ENCODE measurements around the gene NRXN2.

NRXN2 gene

DNA sequence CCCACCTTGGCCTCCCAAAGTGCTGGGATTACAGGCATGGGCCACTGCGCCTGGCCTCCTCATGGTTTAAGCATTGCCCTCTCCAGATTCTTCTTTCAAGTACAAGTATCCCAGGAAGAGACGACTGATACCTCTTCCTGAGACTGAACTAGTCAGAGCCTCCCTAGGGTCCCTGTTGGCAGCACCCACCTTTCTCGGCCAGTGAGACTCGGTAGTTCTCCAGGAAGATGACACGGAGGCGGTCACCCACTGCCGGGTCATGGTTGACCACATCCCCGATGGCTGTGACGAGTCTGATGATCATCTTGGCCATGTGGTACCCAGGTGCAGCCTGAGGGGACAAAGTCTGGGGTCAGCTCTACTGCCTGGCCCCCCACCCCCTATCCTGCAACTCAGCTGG, 28.1 kb upstream of the NRXN2 start:
- Histone ChIP-seq H3K4me1 (ENCODE audit: control insufficient read depth, insufficient read depth, low read length) (no peaks in the 10 kb centered on the region), H3K36me3 (ENCODE audit: control insufficient read depth in 2 of 2, insufficient read depth in 1 of 2, low read length in 2 of 2) (peaks cover 0 to 3% of the 10 kb centered on the region in 2 experiments; a peak in 1 of 3 replicates), H3K4me3 (ENCODE audit: low read depth, low read length) (no peak overlapping the region), H3K27ac (ENCODE audit: extremely low read depth, low read depth, low read length) (no peak overlapping the region), H3K9me3 (ENCODE audit: control insufficient read depth, insufficient read depth, low read depth, low read length) (no peaks in the 10 kb centered on the region)
- TF ChIP-seq ZNF202 (tag by site-specific recombination; IDR thresholded peaks at IDR 0.05; ENCODE audit: borderline replicate concordance) (no peak), GLIS1 (tag by site-specific recombination; IDR thresholded peaks at IDR 0.05) (no peak), FEZF1 (tag by site-specific recombination; IDR thresholded peaks at IDR 0.05) (no peak), ZNF10 (tag by site-specific recombination; IDR thresholded peaks at IDR 0.05) (no peak), ZNF416 (tag by site-specific recombination; IDR thresholded peaks at IDR 0.05) (no peak), ZBTB48 (tag by site-specific recombination; IDR thresholded peaks at IDR 0.05) (no peak), ZNF292 (tag by site-specific recombination; IDR thresholded peaks at IDR 0.05; ENCODE audit: borderline replicate concordance, low read depth) (no peak), ZNF747 (tag by site-specific recombination; IDR thresholded peaks at IDR 0.05) (no peak), ZNF521 (tag by site-specific recombination; IDR thresholded peaks at IDR 0.05) (no peak), ZNF423 (tag by site-specific recombination; IDR thresholded peaks at IDR 0.05) (no peak), ZSCAN16 (tag by site-specific recombination; IDR thresholded peaks at IDR 0.05) (no peak), ZFP37 (tag by site-specific recombination; IDR thresholded peaks at IDR 0.05) (no peak), ZNF610 (tag by site-specific recombination; IDR thresholded peaks at IDR 0.05; ENCODE audit: borderline replicate concordance) (no peak)
- TF ChIP-seq, protein P1, sequence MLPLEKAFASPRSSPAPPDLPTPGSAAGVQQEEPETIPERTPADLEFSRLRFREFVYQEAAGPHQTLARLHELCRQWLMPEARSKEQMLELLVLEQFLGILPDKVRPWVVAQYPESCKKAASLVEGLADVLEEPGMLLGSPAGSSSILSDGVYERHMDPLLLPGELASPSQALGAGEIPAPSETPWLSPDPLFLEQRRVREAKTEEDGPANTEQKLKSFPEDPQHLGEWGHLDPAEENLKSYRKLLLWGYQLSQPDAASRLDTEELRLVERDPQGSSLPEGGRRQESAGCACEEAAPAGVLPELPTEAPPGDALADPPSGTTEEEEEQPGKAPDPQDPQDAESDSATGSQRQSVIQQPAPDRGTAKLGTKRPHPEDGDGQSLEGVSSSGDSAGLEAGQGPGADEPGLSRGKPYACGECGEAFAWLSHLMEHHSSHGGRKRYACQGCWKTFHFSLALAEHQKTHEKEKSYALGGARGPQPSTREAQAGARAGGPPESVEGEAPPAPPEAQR (tag by site-specific recombination; IDR thresholded peaks at IDR 0.05), result no peak
- ChIA-PET POLR2A (no interaction called here), CTCF (interaction anchor here (0.7 to 1.7 kb wide), 2 partner anchors 10 to 46 kb away, joined by 3 read pairs; no protein-coding TSS in a partner anchor)

GRCh38 chr11:64750361-64751054, 27.5 kb upstream of the NRXN2 start:
- TF ChIP-seq ZIC2 (tag by site-specific recombination; IDR thresholded peaks at IDR 0.05) (no peak), ZNF585B (tag by site-specific recombination; IDR thresholded peaks at IDR 0.05) (no peak), ZNF626 (tag by site-specific recombination; IDR thresholded peaks at IDR 0.05) (no peak), FEZF1 (tag by site-specific recombination; IDR thresholded peaks at IDR 0.05) (no peak), ZNF366 (tag by site-specific recombination; conservative IDR thresholded peaks at IDR 0.05) (no peak), ZNF670 (tag by site-specific recombination; IDR thresholded peaks at IDR 0.05; ENCODE audit: low read depth) (no peak), ZNF37A (tag by site-specific recombination; IDR thresholded peaks at IDR 0.05) (no peak), BCL11A (tag by site-specific recombination; IDR thresholded peaks at IDR 0.05; ENCODE audit: low read depth) (no peak), HOXC10 (CRISPR knock-in tag; IDR thresholded peaks at IDR 0.05) (no peak), ZNF639 (tag by site-specific recombination; IDR thresholded peaks at IDR 0.05) (no peak), ZNF704 (tag by site-specific recombination; IDR thresholded peaks at IDR 0.05) (no peak), ZFP37 (tag by site-specific recombination; IDR thresholded peaks at IDR 0.05) (no peak), SP2 (tag by site-specific recombination; IDR thresholded peaks at IDR 0.05) (no peak), TCF7L2 (IDR thresholded peaks at IDR 0.05; ENCODE audit: borderline replicate concordance, low read depth, low read length) (no peak), ZNF2 (tag by site-specific recombination; IDR thresholded peaks at IDR 0.05) (no peak), ZNF391 (tag by site-specific recombination; IDR thresholded peaks at IDR 0.05; ENCODE audit: borderline replicate concordance, low read depth) (no peak), ZNF560 (tag by site-specific recombination; IDR thresholded peaks at IDR 0.05; ENCODE audit: borderline replicate concordance) (no peak)
- TF ChIP-seq, protein P2, sequence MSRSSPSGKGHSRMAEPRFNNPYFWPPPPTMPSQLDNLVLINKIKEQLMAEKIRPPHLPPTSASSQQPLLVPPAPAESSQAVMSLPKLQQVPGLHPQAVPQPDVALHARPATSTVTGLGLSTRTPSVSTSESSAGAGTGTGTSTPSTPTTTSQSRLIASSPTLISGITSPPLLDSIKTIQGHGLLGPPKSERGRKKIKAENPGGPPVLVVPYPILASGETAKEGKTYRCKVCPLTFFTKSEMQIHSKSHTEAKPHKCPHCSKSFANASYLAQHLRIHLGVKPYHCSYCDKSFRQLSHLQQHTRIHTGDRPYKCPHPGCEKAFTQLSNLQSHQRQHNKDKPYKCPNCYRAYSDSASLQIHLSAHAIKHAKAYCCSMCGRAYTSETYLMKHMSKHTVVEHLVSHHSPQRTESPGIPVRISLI (tag by site-specific recombination; IDR thresholded peaks at IDR 0.05), result no peak
- TF ChIP-seq, protein P3, sequence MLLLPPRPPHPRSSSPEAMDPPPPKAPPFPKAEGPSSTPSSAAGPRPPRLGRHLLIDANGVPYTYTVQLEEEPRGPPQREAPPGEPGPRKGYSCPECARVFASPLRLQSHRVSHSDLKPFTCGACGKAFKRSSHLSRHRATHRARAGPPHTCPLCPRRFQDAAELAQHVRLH (tag by site-specific recombination; IDR thresholded peaks at IDR 0.05), result no peak
- Histone ChIP-seq H3K4me3 (ENCODE audit: low read depth, low read length) (no peak overlapping the region), H3K4me1 (ENCODE audit: control insufficient read depth, insufficient read depth, low read length) (no peaks in the 10 kb centered on the region), H3K9me3 (ENCODE audit: control insufficient read depth, insufficient read depth, low read depth, low read length) (no peaks in the 10 kb centered on the region), H3K36me3 (ENCODE audit: control insufficient read depth in 2 of 2, insufficient read depth in 1 of 2, low read length in 2 of 2) (peaks cover 0 to 3% of the 10 kb centered on the region in 2 experiments; a peak in 1 of 3 replicates), H3K27ac (ENCODE audit: extremely low read depth, low read depth, low read length) (no peak overlapping the region)
- ChIA-PET POLR2A (no interaction called here), CTCF (interaction anchor here (0.7 to 1.7 kb wide), 2 partner anchors 10 to 45 kb away, joined by 3 read pairs; no protein-coding TSS in a partner anchor)
